ENCODE measurements around the gene TAGLN2. TPM values are rescaled to one million over a fixed set of nuclear protein-coding genes. Genes with fewer than 3 reads are reported as not detected.

TAGLN2 gene
- total RNA-seq, 2 donors from 2014 or later = 457 to 593 TPM

DNA sequence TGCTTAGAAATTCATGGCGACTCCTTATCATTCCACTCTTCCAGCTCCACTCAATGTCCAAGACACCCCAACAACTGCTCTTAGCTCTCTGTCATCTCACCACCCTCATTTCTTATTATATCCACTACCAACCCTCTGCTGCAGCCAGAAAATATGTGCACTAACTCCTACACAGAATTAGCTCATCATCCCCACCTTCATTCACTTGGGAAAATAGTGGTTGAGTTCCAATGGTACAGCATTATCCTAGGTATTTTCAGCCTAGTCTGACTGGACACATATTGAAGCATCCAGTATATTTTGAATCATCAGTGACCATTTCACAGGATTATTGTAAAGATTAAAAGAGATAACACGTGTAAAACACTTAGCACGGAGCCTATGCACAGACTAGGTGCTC, 46.2 kb downstream of the TAGLN2 start:
- ATAC-seq (replicated peaks) = no peak
- Mint-ChIP-seq H3K36me3 (ENCODE audit: low read depth) (no peaks in the 10 kb centered on the region), H3K9me3 (no peaks in the 10 kb centered on the region), H3K4me3 (no peak overlapping the region), H3K27ac (no peak overlapping the region), H3K4me1 (no peaks in the 10 kb centered on the region), H3K27me3 (no peaks in the 10 kb centered on the region)

GRCh38 chr1:159877695-159878444, 47.4 kb downstream of the TAGLN2 start:
- no peaks in the 10 kb centered on the region for H3K9me3 Mint-ChIP-seq
- no peaks in the 10 kb centered on the region for H3K4me1 Mint-ChIP-seq
- ATAC-seq (replicated peaks) = no peak
- no peaks in the 10 kb centered on the region for H3K27me3 Mint-ChIP-seq
- H3K36me3 Mint-ChIP-seq (ENCODE audit: low read depth) = no peaks in the 10 kb centered on the region
- H3K27ac Mint-ChIP-seq = no peak overlapping the region
- no peak overlapping the region for H3K4me3 Mint-ChIP-seq

DNA sequence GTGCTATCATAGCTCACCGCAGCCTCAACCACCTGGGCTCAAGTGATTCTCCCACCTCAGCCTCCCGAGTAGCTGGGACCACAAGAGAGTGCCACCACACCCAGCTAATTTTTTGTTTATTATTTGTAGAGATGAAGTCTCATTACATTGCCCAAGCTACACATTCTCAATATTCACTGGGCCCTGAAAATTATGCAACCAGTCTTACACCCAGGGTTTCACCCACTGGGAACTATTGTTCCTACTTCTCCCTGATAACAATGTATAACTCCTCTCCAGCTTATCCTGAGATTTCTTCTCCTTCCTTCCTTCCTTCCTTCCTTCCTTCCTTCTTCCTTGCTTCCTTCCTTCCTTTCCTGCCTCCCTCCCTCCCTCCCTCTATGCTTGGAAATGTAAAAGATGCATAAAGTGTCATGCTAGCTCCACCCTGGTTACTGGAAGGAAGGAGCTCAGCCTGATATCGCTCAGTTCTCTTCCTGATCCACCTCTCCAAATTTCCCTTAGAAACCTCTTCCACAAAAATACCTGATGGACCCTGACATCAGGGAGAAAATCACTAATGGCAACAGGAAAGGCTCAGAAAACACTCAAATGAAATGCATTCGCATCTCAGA, 51.7 kb downstream of the TAGLN2 start:
- Mint-ChIP-seq H3K27ac (no peak overlapping the region), H3K36me3 (ENCODE audit: low read depth) (no peaks in the 10 kb centered on the region), H3K4me1 (no peaks in the 10 kb centered on the region), H3K27me3 (no peaks in the 10 kb centered on the region), H3K9me3 (no peaks in the 10 kb centered on the region), H3K4me3 (no peak overlapping the region)
- no peak for ATAC-seq (replicated peaks)

GRCh38 chr1:159872891-159873290, 52.4 kb downstream of the TAGLN2 start:
- no peak for ATAC-seq (replicated peaks)
- H3K9me3 Mint-ChIP-seq = no peaks in the 10 kb centered on the region
- no peaks in the 10 kb centered on the region for H3K27me3 Mint-ChIP-seq
- H3K36me3 Mint-ChIP-seq (ENCODE audit: low read depth) = no peaks in the 10 kb centered on the region
- H3K4me1 Mint-ChIP-seq = no peaks in the 10 kb centered on the region
- no peak overlapping the region for H3K4me3 Mint-ChIP-seq
- H3K27ac Mint-ChIP-seq = no peak overlapping the region

GRCh38 chr1:159870704-159871103, 54.6 kb downstream of the TAGLN2 start:
- Mint-ChIP-seq H3K4me3 (no peak overlapping the region), H3K27me3 (no peaks in the 10 kb centered on the region), H3K9me3 (no peaks in the 10 kb centered on the region), H3K4me1 (peaks cover 9% of the 10 kb centered on the region), H3K27ac (peak overlapping the region; percentile 46), H3K36me3 (ENCODE audit: low read depth) (no peaks in the 10 kb centered on the region)
- ATAC-seq (replicated peaks) = no peak

GRCh38 chr1:159869607-159870006, 55.7 kb downstream of the TAGLN2 start:
- no peak for ATAC-seq (replicated peaks)
- no peak overlapping the region for H3K4me3 Mint-ChIP-seq
- no peak overlapping the region for H3K27ac Mint-ChIP-seq
- no peaks in the 10 kb centered on the region for H3K27me3 Mint-ChIP-seq
- H3K36me3 Mint-ChIP-seq (ENCODE audit: low read depth) = no peaks in the 10 kb centered on the region
- H3K4me1 Mint-ChIP-seq = peaks cover 9% of the 10 kb centered on the region
- H3K9me3 Mint-ChIP-seq = no peaks in the 10 kb centered on the region

DNA sequence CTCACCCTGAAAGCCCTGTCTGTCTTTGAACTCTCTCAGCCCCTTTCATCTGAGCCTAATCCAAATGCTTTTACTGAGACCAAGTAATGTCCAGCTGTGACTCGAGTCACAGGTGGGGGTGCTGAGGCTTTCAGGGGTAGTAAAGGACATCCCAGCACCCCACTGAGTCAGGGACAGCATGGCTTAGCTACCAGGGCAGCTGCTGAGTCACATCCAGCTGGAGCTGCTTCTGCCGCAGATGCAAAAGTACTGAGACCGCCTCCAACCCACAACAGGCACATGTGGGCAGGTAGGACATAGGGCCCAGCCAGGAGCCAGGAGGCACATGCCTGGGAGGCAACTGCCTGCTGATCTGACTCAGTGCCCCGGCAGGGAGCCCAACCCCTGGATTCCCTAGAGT, 56.1 kb downstream of the TAGLN2 start:
- Mint-ChIP-seq H3K36me3 (ENCODE audit: low read depth) (no peaks in the 10 kb centered on the region), H3K27ac (no peak overlapping the region), H3K27me3 (no peaks in the 10 kb centered on the region), H3K4me3 (no peak overlapping the region), H3K4me1 (peaks cover 9% of the 10 kb centered on the region), H3K9me3 (no peaks in the 10 kb centered on the region)
- peak; percentile 90 for ATAC-seq (replicated peaks)

- Mint-ChIP-seq H3K36me3 (ENCODE audit: low read depth) (no peaks in the 10 kb centered on the region), H3K27ac (no peak overlapping the region), H3K4me1 (peaks cover 9% of the 10 kb centered on the region), H3K9me3 (no peaks in the 10 kb centered on the region), H3K27me3 (no peaks in the 10 kb centered on the region), H3K4me3 (no peak overlapping the region)
- ATAC-seq (replicated peaks) = no peak
Measured at GRCh38 chr1:159868766-159869165, 56.5 kb downstream of the TAGLN2 start.

Other genes with a start within 250 kb of the TAGLN2 start
- not detected for gene CRP, start 210.9 kb downstream of the TAGLN2 start, total RNA-seq
- 10 to 100 TPM; 17.7 to 26.5 TPM for gene DUSP23, start 144.5 kb downstream of the TAGLN2 start, total RNA-seq
- gene FCRL6, start 123.1 kb downstream of the TAGLN2 start, total RNA-seq = not detected
- gene SLAMF8, start 98.6 kb downstream of the TAGLN2 start, total RNA-seq = 1 to 10 TPM in 1 of 2 donors, under 1 TPM in 1; 0.30 to 1.2 TPM
- gene VSIG8, start 62.9 kb downstream of the TAGLN2 start, total RNA-seq = under 1 TPM in 1 of 2 donors, not detected in 1; 0.26 TPM
- 1 to 10 TPM in 1 of 2 donors, under 1 TPM in 1; 0.78 to 3.6 TPM for gene CFAP45, start 25.3 kb downstream of the TAGLN2 start, total RNA-seq
- not detected for gene IGSF9, start 20.1 kb upstream of the TAGLN2 start, total RNA-seq
- gene SLAMF9, start 28.7 kb upstream of the TAGLN2 start, total RNA-seq = not detected
- 1 to 10 TPM; 3.5 to 4.2 TPM for gene PIGM, start 106.5 kb upstream of the TAGLN2 start, total RNA-seq
- gene KCNJ10, start 144.7 kb upstream of the TAGLN2 start, total RNA-seq = not detected
- under 1 TPM in 1 of 2 donors, not detected in 1; 0.13 TPM for gene KCNJ9, start 156.0 kb upstream of the TAGLN2 start, total RNA-seq
- gene IGSF8, start 173.1 kb upstream of the TAGLN2 start, total RNA-seq = 10 to 100 TPM; 23.8 to 30.8 TPM
- gene ATP1A2, start 190.3 kb upstream of the TAGLN2 start, total RNA-seq = not detected
- under 1 TPM in 1 of 2 donors, not detected in 1; 0.48 TPM for gene ATP1A4, start 226.1 kb upstream of the TAGLN2 start, total RNA-seq

Measured in activated T-helper 17 cell treated with anti-CD3 and anti-CD28 coated beads, Interleukin-2, amount 50 U/mL, for 72 hours (primary cell).